Adrenal gland (tissue), 5 donors: ENCODE data around the gene DMXL1.

Experiments
- CTCF ChIP-seq, 6 experiments: fragments of 450-650 bp in 4 of 6; fragments of 200-600 bp in 2 of 6; sonication (generic) in 1 of 6; IDR thresholded peaks; 1 replicate in 5 of 6; 2 replicates in 1 of 6; pipeline versions ENCODE4 v1.5.1 to v1.8.0; 2016 to 2021; ENCODE audit warnings: antibody characterized with exemption in 6 of 6, mild to moderate bottlenecking in 2 of 6, moderate library complexity in 1 of 6
- POLR2A ChIP-seq, 2 donors: fragments of 450-650 bp; IDR thresholded peaks; one replicate each; pipeline ENCODE4 v1.6.1; 2017; ENCODE audit warnings: antibody characterized with exemption in 2 of 2, mild to moderate bottlenecking in 2 of 2, moderate library complexity in 1 of 2
- donor health status: DM: no; HTN: no; CAD: no.

GRCh38 chr5:119287547-119288111 lies 216.7 kb downstream of the DMXL1 start:
- TF ChIP-seq CTCF (IDR thresholded peaks at IDR 0.05) (no peak), POLR2A (IDR thresholded peaks at IDR 0.05) (no peak)
